HPDE6-E6E7 (cell line): Measurements from ENCODE around the gene CDC6.

Source experiments
- DNase-seq: peaks from one replicate; pipeline ENCODE4 v3.0.0; 2011; ENCODE audit warnings: missing footprints; ENCODE audit errors: extremely low spot score

The CDC6 gene

GRCh38 chr17:40340880-40341807 lies 53.5 kb downstream of the CDC6 start:
- DNase-seq, result peak; percentile 76

GRCh38 chr17:40341808-40342503 lies 54.3 kb downstream of the CDC6 start:
- no peak for DNase-seq

- no peak for DNase-seq
These were observed 55.0 kb downstream of the CDC6 start for GRCh38 chr17:40342504-40343218.

- no peak for DNase-seq
These were observed 55.8 kb downstream of the CDC6 start for GRCh38 chr17:40343219-40344119.

GRCh38 chr17:40344421-40345160 lies 56.9 kb downstream of the CDC6 start:
- no peak for DNase-seq

GRCh38 chr17:40345161-40345993 lies 57.7 kb downstream of the CDC6 start:
- peak; percentile 79 for DNase-seq

GRCh38 chr17:40345994-40346764 lies 58.5 kb downstream of the CDC6 start:
- no peak for DNase-seq

GRCh38 chr17:40346765-40347158 lies 59.1 kb downstream of the CDC6 start:
- no peak for DNase-seq

- no peak for DNase-seq
These were observed 59.8 kb downstream of the CDC6 start for GRCh38 chr17:40347319-40348135.

- DNase-seq, result no peak
These were observed 60.4 kb downstream of the CDC6 start for GRCh38 chr17:40348136-40348504.

GRCh38 chr17:40348562-40349476 lies 61.1 kb downstream of the CDC6 start:
- DNase-seq, result no peak

- peak; percentile 96 for DNase-seq
These were observed 61.8 kb downstream of the CDC6 start for GRCh38 chr17:40349477-40349894.

- no peak for DNase-seq
These were observed 62.4 kb downstream of the CDC6 start for GRCh38 chr17:40349895-40350688.

GRCh38 chr17:40350689-40351358 lies 63.1 kb downstream of the CDC6 start:
- DNase-seq, result no peak
